ENCODE data around the gene ANKHD1. TPM values are rescaled to one million over a fixed set of nuclear protein-coding genes. Genes with fewer than 3 reads are reported as not detected.

Gene ANKHD1
- total and polyA plus RNA-seq, 2 of the 8 experiments (the other 6 are each of a cell fraction or from before 2014, with no cell fraction given), result 69.9 to 108 TPM

- no peak for TF ChIP-seq POU5F1 (IDR thresholded peaks at IDR 0.05; ENCODE audit: low read depth, low read length)
- TF ChIP-seq ATF2 (IDR thresholded peaks at IDR 0.05; ENCODE audit: low read length), result peak; percentile 54; the same call in 1 of the 2 replicates
- no peak for TF ChIP-seq HDAC6 (IDR thresholded peaks at IDR 0.05; ENCODE audit: low read depth, low read length)
- TF ChIP-seq SP1 (IDR thresholded peaks at IDR 0.05; ENCODE audit: low read depth, low read length), result peak; percentile 55; the same call in 1 of the 2 replicates
- TF ChIP-seq POLR2AphosphoS5 (IDR thresholded peaks at IDR 0.05; ENCODE audit: low read depth, low read length), result peak; percentile 92
- peak; percentile 60 for TF ChIP-seq SAP30 (IDR thresholded peaks at IDR 0.05; ENCODE audit: insufficient read depth, insufficient replicate concordance, low read length)
- TF ChIP-seq PHF8 (conservative IDR thresholded peaks at IDR 0.05; ENCODE audit: low read depth, low read length), result peak; percentile 55; the same call in 1 of the 2 replicates
- no peak for TF ChIP-seq GTF2F1 (IDR thresholded peaks at IDR 0.05; ENCODE audit: borderline replicate concordance, low read depth, low read length)
- peak; percentile 86 for TF ChIP-seq CREB1 (IDR thresholded peaks at IDR 0.05)
- no peak for TF ChIP-seq EP300 (IDR thresholded peaks at IDR 0.05; ENCODE audit: borderline replicate concordance in 1 of 2, low read depth in 2 of 2, low read length in 2 of 2)
- peak; percentile 99 for TF ChIP-seq MAX (IDR thresholded peaks at IDR 0.05)
- TF ChIP-seq USF2 (IDR thresholded peaks at IDR 0.05; ENCODE audit: low read length), result peak; percentile 82
- no peak for TF ChIP-seq YY1 (IDR thresholded peaks at IDR 0.05; ENCODE audit: low read depth, low read length)
- peak; percentile 80 for TF ChIP-seq E2F6 (IDR thresholded peaks at IDR 0.05)
- TF ChIP-seq HDAC2 (IDR thresholded peaks at IDR 0.05; ENCODE audit: borderline replicate concordance in 1 of 2, low read depth in 2 of 2, low read length in 2 of 2), result peak in 1 of 2 experiments; percentile 62; a peak in 1 of 4 replicates
- TF ChIP-seq ATF3 (IDR thresholded peaks at IDR 0.05; ENCODE audit: insufficient read depth, low read depth, low read length), result 0 out of 2 replicates have a peak, but pooled peaks have one; percentile 39
- peak; percentile 32 for TF ChIP-seq KDM4A (IDR thresholded peaks at IDR 0.05; ENCODE audit: low read depth, low read length, severe bottlenecking)
- TF ChIP-seq POLR2A (IDR thresholded peaks at IDR 0.05; ENCODE audit: control extremely low read depth in 1 of 2, low read depth in 2 of 2, low read length in 2 of 2), result peak; percentile 72 to 83
These were observed 146.1 kb downstream of the ANKHD1 start, which contains the start of gene EIF4EBP3 (continued) for GRCh38 chr5:140547508-140548299.

Measured in H1 (cell line).